HG02623 (cell line): ENCODE data around the gene MRGPRD.

Source experiments
- ATAC-seq: cut with Tn5 transposase; IDR thresholded peaks from one replicate; pipeline ENCODE4 v1.9.1; 2021; ENCODE audit warnings: moderate library complexity; ENCODE audit not compliant: unreplicated experiment

MRGPRD gene, protein sequence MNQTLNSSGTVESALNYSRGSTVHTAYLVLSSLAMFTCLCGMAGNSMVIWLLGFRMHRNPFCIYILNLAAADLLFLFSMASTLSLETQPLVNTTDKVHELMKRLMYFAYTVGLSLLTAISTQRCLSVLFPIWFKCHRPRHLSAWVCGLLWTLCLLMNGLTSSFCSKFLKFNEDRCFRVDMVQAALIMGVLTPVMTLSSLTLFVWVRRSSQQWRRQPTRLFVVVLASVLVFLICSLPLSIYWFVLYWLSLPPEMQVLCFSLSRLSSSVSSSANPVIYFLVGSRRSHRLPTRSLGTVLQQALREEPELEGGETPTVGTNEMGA

DNA sequence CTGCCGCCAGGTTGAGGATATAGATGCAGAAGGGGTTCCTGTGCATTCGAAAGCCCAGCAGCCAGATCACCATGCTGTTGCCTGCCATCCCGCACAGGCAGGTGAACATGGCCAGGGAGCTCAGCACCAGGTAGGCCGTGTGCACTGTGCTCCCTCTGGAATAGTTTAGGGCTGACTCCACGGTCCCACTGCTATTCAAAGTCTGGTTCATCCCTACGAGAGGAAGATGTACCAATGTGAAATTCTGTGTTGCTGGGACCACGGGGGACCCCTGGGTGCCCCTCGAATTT lies at the start of gene MRGPRD:
TSS of gene MRGPRD (minus strand) at position 211 of the 290 bp plus-strand sequence. CDS start at position 211, 0 bp downstream.
- ATAC-seq, result no peak

DNA sequence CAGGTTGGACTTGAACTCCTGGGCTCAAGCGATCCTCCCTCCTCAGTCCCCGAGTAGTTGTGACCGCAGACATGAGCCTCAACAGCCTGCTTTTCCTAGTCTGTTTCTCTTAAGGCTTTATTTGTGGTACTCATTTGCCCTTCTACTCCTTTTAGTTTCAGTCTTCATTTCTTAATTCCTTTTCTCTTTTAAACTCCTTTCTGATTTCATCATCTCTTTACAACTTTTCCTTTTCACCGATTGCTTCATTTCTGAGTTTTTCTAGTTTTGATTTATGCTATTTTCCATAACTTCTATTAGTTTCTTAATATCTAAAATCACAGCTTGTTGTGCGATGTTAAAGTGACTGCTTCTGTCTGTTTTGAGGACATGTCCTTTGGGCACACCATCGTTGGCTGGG lies 49.5 kb upstream of the MRGPRD start:
- ATAC-seq, result no peak

DNA sequence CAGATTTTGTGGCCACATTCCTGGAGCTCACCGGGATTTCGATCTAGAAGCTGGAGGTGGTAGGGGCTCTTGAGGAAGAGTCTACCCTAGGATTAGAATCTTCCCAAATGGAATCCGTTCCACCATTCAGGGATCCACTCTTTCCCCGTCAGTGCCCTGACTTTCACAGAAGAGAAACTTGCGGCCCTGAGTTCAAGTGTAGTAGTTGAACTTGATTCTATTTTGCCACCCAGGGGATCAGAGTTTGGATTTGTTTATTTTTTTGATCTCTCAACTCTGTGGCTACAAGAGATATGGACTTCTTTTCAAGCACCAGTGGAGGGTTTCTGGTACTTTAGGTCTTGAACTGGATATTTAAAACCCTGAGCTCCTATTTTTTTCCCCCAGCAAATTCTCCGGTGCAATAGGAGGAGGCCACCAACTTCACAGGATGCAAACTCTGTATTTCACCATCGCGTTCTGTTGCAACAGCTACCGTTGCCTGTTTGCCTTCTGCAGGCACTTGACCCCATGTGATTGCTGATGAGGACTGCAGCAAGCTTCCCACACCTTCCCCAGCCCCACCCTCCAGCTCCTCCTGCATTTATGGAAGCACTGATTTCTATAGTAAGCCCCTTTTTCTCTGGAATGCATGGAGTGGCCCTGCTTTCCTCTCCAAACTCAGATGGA lies 47.1 kb upstream of the MRGPRD start:
- no peak for ATAC-seq

DNA sequence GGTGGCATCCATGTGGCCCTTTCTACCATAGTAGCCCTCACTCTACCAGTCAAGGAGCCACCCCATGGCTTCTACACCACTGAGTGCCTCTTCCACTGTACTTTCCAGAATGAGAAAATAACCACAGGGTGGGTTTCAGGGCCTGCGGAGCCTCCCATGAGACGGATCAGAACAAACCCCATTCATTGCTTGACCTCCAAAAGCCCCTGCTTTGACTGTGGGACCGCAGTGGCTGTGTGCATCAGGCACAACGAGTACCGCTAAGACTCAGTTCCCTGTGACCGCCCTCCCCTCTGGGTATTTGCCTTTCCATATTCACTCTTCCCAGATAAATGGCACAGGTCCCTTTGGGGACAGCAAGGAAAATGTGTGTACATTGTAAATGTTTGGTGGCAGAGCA lies 43.7 kb upstream of the MRGPRD start:
- ATAC-seq, result no peak

DNA sequence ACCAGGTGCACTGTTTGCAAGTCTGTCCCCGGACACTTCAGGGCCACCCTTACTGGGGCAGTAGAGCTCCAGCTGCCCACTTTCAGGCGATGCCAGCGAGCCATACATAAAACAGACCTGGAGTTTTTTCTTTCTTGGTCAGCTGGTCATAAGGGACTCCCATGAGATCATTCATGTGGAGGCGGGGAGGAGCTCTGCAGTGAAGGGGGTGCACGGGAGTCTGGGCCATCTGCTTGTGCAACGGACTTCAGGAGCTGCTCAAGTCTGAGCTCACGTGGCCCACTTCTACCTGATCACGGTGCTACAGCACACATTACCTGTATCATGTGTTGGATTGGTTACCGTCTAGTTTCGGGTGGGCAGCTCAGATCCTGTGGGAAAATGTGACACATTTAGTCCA lies 41.5 kb upstream of the MRGPRD start:
- no peak for ATAC-seq

DNA sequence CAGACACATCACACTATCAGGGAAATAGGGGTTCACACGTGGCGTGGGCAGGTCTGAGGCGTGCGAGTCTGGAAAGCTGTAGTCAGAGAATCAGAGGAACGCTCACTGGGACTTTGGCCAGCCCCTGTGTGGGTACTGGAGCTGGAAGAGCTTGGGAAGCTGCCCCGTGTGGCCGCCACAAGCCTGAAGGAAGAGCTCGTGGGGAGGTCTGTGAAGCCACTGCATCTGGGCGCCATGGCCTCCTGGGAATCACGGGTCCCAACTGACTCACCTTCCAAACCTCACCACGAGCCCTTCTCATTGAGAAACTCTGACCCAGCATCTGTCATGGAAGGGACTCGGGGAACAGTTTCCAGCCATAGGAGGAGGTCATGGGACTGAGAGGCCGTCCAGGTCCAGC lies 38.1 kb upstream of the MRGPRD start:
- ATAC-seq, result no peak

DNA sequence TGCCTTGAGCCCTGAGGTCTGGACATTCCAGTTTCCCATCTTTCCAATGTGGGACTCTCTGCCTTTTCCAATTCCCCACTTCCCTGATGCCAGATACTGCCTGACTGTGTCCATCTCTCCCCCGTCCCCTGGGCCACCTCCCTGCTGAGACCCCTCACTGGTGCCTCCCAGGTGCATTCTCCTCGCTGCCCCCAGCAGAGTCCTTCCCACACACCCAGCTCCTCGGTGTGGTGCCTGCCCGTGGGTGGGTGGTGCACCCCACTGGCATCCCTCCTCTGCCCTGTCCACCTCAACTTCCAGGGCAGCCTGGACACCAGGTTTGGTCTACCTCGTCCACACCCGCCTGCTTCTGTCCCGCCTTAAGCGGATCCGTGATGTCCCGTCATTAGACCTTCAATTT lies 37.2 kb upstream of the MRGPRD start:
- no peak for ATAC-seq

DNA sequence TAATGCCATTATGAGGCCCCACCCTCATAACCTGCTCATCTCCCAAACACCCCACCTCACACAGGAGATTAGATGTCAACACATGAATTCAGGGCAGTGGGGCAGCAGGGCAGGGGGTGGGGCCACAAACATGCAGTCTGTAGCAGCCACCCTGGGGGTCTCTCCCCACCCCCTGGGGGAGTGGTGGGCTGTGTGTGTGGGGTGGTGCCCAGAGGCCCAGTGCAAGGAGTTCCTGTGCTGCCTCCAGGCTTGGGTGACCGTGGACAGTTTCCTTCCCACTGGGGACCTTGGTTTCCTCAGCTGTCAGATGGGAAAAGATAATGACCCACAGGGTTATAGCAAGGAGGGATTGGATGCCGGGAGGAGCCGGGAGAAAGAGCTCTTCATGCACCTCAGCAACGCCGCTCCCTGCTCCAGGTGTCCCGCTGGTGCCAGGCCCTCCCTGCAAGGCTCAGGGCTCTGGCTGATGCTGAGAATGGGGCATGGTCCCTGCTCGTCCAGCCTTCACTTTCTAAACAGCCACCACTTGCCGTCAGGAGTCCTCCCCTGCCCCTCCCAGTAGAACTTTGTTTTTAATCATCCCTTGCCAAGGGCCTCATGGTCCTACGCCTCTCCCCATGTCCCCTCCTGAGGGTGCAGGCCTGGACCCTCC lies 34.2 kb upstream of the MRGPRD start:
- no peak for ATAC-seq

DNA sequence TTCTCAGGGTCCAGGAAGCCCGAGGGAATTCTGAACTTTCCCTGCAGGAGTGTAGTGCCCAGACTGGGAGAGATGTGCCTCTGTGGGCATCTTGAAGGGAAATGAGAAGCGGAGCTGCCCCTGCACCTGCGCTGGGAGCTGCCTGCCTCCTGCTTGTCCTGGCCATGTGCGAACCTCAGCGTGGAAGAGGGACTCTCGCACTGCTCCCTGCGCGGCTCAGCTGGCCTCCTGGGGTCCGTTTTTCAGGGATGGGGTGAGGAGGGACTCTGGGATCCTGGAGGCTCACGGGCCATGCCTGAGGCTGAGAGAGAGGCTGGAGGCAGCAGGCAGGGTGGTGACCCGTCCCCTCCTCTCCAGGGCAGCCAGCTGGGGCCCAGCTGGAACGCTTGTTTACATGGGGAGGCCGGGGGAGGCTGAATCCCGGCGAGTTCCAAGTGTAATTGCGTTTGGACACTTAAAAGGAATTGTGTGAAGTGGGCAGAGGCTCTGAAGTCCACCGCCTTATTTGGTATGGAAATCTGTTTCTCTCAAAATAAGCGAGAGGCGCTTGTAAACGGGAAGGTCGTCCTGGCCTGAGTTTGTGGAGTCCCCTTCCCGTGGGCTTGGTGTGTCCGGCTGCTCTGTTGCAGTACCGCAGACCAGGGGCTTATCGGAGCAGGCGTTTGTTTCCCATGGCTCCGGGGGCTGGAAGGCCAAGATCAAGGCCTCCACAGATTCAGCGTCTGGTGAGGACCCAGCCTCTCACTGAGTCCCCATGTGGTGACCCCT lies 33.5 kb upstream of the MRGPRD start:
- no peak for ATAC-seq

DNA sequence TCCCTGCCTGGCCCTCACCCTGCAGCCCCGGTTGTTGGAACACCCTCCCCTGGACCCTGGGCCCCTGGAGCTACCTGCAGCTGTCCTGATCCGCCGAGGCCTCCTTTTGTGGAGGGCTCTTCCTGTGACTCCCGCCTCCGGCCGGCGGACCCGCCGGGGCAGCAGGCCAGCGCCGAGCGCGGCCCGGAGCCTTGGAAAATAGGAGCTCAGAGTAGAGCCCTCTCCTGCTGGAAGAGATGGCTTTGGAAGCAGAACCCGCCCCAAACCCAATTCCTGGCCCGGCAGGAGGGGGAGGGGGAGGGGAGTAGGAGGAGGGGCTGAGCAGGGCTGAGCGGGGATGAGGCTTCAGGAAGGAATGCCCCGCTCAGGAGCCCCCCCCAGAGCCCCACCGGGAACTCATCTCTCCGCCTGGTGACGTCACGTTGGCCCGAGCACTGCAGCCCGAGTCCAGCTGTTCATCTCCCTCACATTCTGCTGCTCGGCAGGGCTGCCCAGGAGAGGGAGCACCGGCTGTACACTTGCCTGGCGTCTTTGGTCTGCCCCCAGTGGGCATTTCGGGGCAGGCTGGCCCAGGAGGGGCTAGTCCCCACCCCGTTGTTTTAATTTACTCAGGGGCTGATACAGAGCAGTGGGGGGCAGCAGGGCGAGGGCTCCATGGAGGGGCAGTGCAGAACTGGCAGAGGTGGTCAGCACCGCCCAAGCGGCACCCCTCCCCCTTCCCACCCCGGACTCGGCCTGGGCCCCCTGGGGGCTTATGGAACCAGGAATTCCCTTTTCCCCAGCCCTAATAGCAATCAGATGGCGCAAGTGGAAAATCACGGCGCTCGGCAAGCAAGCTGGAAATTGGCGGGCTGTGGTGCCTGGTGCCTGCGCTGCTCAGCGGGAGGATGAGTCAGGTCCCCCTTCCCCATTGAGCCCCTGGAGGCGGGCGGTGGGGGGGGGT lies 32.5 kb upstream of the MRGPRD start, which contains the start of gene MRGPRF:
TSS of gene MRGPRF (minus strand) at position 238 of the 943 bp plus-strand sequence. CDS start 3,345 bp downstream, outside the sequence.
- ATAC-seq, result no peak

DNA sequence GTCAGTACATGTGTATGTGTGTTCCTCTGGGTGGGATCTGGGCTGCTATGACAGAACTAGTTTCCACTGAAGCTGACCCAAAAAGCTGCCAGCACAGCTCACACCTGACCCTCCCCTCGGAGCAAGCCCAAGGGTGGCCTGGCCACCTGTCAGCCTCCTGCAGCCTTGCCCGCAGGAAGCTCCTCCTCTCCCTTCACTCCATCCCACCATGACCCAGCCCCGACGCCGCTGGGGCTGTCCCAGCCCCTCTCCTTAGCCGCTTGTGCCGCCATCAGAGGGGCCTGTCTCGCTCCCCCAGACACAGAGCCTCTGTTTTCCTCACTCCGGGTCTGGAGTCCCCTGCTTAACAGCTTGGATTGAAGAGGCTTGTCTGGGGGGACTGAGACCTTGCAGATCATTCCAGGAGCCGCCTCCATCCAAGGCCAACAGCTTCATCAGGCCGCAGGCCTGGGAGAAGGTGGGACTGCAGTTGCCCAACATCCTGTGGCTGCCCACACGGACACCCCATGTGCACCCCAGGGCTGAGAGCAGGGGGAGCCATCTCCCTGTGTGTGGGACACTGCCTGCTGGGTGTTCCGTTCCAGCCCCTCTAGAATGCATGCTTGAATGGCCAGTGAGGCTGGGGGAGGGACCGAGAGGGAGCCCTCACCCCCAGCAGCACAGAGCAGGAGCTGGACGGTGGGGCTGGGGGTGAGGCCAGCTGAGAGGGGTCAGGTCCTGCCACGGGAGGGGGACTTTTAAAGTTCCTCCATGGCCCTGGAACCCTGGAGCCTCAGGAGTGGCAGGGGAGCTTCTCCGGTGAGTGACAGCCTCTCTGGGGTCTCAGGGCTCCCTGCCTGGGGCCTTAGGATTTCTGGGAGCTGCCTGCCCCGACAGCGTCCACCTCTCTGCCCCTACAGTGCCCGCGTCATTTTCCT lies 31.6 kb upstream of the MRGPRD start:
- ATAC-seq, result no peak

DNA sequence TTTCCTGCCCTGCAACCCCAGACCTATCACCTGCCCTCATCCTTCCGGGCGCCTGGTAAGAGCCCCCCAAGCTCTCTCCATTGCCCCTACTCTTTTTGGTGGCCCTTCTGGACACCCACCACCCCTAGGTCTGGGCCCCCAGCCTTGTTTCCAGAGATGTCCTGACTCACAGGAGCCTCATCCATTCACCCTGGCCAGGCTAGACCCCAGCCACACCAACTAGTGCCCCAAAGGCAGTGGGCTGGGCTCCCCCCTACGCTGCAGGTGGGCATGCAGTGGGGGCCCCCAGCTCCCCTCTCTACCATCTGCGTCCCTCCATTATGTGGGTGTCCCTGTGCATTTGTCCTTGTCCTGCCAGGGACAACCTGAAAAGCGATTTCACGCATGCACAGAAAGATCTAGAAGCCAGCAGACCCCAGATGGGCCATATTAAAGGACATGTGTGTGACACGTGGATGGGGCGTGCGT lies 30.9 kb upstream of the MRGPRD start:
- ATAC-seq, result no peak

DNA sequence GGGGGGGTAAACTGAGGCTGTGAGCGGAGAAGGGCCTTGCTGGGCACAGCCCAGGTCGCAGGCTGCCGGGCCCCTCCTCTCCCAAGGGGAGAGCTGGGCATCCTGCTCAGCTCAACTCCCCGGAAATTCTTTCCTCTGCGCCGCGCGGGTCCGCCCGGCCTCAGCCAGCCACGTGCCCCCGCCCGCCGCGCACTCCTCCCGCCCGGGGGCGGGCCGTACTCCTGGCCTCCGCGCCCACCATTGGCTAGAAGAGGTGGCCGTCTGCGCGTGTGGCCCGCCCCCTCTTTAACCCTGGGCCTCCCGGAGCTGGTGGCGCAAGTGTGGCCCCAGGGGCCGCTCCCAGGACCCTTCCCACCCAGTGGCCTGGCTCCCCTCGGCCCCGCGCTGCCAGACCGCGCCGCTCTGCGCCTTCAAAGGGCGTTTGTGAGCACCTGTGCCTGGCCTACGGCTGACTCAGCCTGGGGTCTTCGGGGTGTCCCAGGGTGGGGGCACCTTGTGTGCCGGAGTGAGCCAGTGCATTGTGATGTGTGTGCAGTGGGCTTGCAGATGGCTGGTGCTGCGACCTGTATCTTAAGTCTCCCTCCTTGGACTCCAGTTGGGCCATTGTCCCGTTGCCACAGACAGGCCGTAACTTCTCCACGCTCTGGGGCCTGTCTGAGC lies 30.3 kb upstream of the MRGPRD start:
- no peak for ATAC-seq

DNA sequence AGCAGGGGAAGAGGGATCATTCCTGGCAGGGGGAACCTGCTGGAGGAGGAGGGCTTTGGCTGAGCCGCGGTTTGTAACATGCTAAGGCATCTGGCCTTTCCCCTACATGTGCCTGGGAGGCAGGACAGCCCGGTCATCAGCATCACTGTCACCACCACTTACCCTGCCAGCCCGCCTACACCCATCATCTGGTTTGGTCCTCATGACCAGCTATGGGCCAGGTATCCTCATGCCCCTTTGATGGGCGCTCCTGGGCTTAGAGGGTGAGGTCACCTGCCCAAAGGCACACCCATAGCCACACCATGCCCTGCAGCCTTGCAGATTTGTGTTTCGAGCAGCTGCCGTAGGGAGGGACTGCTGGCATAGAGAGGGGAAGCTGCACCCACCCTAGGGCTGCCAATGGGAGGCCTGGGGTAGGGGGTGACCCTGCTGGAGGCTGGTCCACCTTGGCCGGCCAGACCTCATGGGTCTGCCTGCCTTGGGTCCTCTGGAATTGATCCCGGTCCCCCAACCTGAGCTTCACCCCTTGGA lies 29.6 kb upstream of the MRGPRD start:
- no peak for ATAC-seq

DNA sequence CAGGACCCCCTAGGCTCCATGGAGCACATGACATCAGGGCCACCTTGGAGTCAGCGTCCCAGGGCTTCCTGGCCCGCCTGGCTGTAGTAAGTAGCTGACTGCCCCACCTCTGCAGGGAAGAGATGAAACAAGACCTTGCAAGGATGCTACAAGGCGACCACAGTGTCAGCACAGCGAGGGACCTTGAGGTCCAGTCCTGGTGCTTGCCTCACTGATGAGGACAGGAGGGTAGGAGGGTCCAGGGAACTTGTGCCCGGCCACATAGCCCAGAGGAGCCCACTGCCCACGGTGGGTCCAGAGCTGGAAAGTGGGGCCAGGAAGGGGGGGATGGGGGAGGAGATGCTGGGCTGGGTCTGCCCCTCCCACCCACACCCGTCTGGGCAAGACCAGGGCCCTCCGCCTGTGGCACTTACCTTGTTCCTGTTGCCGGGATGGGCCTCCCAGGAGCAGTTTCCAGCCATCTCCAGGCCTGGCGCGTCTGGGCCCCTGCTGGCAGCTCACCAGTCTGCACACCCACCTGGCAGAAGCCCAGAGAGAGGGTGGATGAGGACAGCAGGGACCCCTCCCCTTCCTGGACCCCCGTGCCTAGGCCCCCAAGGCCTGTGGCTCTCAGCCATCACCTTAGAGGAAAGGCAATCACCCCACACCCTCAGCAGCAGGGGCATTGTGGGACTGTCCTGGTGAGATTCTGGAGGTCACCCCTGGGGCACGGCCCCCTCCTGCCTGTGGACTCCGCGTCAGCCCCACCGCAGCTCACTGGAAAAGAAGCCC lies 28.8 kb upstream of the MRGPRD start:
- ATAC-seq, result no peak

DNA sequence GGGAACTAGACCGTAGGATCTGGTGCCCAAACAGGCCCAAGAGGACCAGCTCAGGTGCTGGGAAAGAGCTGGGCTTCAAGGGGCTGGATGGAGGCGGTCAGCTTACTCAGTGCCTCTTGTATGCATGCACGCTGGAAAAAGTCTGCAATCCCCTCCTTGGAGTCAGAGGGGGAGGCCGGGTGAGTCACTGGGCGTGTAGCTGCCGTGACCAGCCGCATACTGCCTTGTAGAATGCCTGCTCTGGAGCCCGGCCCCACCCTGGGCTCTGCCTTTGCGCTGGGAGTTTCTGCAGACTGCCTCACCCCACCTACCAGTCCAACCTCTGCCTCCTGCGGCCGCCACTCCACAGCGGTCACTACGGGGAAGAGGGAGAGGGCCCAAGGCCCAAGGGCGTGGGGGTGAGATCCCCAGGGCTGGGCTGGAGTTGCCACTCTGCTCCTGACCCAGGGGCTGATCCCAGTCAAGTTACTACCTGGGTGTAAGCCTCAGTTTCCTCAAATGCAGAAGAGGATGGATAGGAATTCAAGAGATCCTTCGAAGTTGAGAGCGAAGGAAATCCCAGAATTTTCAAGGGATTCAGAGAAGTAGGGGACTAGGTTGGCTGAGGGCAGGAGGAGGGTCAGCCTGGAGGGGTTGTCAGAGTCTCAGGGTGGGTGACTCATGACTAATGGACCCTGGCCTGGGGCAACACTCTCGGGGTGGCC lies 28.1 kb upstream of the MRGPRD start:
- ATAC-seq, result no peak

DNA sequence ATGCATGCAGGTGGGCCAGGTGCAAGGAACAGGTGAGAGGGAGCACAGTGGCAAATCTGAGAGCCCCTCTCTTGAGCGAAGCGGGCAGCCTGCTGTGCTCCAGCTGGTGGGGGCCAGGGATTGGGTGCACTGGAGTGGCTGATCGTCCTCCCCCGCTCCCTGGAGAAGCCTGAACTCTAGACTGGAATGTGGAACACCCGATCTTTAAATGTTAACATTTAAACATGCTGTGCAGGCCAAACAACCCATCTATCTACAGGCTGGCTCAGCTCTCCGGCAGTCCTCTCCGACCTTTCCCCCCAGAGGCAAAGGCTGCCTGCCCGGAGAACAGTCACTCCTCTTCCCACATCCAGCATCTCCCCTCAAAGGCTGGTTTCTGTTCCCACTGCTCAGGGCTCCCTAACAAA lies 27.2 kb upstream of the MRGPRD start:
- ATAC-seq, result no peak
